Colonic mucosa (tissue), 4 donors: ENCODE data around the gene FLT3LG. TPM values are rescaled to one million over a fixed set of nuclear protein-coding genes. Genes with fewer than 3 reads are reported as not detected.

ENCODE experiments used
- DNase-seq: peaks from one replicate; pipeline ENCODE4 v3.0.0-alpha.2; 2020
- H3K27ac ChIP-seq: fragments of 200-600 bp; one replicate; pipeline ENCODE4 v1.8.0; 2021
- H3K27me3 ChIP-seq: fragments of 200-600 bp; one replicate; pipeline ENCODE4 v1.8.0; 2021
- H3K36me3 ChIP-seq: fragments of 200-600 bp; one replicate; pipeline ENCODE4 v1.8.0; 2021
- H3K4me1 ChIP-seq: fragments of 200-600 bp; one replicate; pipeline ENCODE4 v1.8.0; 2021; ENCODE audit warnings: mild to moderate bottlenecking
- H3K4me3 ChIP-seq: fragments of 200-600 bp; one replicate; pipeline ENCODE4 v1.8.0; 2021
- H3K9ac ChIP-seq, 2 donors: one replicate each; pipeline ENCODE4 v1.7.0; 2013; ENCODE audit warnings: control low read depth in 2 of 2, low read depth in 2 of 2, low read length in 2 of 2
- H3K9me3 ChIP-seq: fragments of 200-600 bp; one replicate; pipeline ENCODE4 v1.8.0; 2021
- intact Hi-C: fragments of 100-400 bp; cut with DNase I; formaldehyde crosslinking; loops from one replicate; pipeline ENCODE4 v1.14.1; 2022
- total RNA-seq, 2 donors: library from RNA; stranded (reverse); fragmentation: NEBNext Ultra II Directional in 1 of 2; extraction: Animal tissue kit (Norgen Biotek cat#: 25700) in 1 of 2; gene quantifications; one replicate each; pipeline ENCODE4 v1.2.1, GENCODE V29; 2021
- TF ChIP-seq, protein P1 (sequence below): fragments of 200-600 bp; IDR thresholded peaks from one replicate; pipeline ENCODE4 v1.8.0; 2022; ENCODE audit warnings: antibody characterized with exemption, mild to moderate bottlenecking
- donor health status: healthy.
- donor health status: DM: no; HTN: no; CAD: no.
- donor health status: DM: no; HTN: no; CAD: no.

FLT3LG gene
- total RNA-seq, 2 donors from 2014 or later: 2.9 to 4.9 TPM

DNA sequence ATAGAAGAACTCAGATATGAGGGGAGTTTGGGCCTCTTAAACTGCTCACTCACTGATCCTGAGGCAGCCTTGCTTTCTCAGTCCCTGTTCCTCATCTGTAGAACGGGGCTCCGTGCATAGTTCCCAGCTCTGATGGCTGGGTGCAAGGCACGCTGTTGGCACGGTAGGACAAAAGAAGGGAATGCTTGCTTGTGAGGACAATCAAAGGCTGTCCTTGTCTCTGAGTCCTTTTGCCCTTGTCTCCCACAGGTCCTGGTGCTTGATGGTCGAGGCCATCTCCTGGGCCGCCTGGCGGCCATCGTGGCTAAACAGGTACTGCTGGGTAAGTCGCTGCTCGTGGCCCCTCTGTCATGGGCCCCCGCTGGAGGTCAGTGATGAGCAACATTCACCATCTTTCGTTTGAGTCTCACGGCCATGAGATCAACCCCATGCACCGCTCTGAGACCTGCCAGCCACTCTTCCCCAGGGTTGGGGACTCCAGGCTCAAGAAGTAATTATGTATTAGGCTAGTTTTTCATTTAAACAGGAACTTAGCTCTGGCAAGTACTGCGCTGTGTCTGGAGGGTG is 15.7 kb downstream of the FLT3LG start:
- peak overlapping the region; percentile 41 to 98 for H3K9ac ChIP-seq
- no peaks in the 10 kb centered on the region for H3K27me3 ChIP-seq
- no peak for DNase-seq
- peaks cover 26% of the 10 kb centered on the region for H3K36me3 ChIP-seq
- intact Hi-C loops: no loop called here
- TF ChIP-seq, protein P1, sequence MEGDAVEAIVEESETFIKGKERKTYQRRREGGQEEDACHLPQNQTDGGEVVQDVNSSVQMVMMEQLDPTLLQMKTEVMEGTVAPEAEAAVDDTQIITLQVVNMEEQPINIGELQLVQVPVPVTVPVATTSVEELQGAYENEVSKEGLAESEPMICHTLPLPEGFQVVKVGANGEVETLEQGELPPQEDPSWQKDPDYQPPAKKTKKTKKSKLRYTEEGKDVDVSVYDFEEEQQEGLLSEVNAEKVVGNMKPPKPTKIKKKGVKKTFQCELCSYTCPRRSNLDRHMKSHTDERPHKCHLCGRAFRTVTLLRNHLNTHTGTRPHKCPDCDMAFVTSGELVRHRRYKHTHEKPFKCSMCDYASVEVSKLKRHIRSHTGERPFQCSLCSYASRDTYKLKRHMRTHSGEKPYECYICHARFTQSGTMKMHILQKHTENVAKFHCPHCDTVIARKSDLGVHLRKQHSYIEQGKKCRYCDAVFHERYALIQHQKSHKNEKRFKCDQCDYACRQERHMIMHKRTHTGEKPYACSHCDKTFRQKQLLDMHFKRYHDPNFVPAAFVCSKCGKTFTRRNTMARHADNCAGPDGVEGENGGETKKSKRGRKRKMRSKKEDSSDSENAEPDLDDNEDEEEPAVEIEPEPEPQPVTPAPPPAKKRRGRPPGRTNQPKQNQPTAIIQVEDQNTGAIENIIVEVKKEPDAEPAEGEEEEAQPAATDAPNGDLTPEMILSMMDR: no peak
- H3K27ac ChIP-seq: peak overlapping the region; percentile 87
- no peaks in the 10 kb centered on the region for H3K9me3 ChIP-seq
- peak overlapping the region; percentile 88 for H3K4me3 ChIP-seq
- peaks cover 6% of the 10 kb centered on the region for H3K4me1 ChIP-seq

DNA sequence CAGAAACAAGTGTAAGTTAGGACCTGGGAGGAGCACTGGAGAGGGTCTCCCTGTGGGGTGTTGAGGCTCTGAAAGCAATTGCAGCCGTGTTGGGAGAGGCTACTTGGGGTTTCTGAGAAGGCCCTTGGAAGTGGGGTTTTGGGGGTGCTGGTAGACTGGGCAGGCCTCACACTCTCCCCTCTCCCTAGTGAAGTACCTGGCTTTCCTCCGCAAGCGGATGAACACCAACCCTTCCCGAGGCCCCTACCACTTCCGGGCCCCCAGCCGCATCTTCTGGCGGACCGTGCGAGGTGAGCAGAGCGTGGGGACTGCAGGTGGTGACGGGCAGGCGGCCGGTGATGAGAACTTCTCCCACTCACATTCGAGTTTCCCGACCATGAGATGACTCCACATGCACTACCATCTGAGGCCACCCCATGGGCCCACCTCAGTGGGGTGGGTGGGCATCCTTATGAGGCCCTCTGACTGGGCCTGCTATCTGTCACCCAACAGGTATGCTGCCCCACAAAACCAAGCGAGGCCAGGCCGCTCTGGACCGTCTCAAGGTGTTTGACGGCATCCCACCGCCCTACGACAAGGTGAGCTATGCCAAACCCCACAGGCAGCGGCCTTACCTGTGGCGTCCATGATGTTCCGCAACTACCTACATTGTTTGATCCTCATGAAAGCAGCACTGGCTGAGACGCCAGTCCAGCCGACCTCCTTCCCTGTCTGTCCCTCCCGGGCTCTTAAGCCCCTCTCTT is 16.4 kb downstream of the FLT3LG start:
- no peak overlapping the region for H3K4me3 ChIP-seq
- peak overlapping the region; percentile 87 for H3K27ac ChIP-seq
- peaks cover 26% of the 10 kb centered on the region for H3K36me3 ChIP-seq
- H3K9me3 ChIP-seq: no peaks in the 10 kb centered on the region
- intact Hi-C loops: no loop called here
- TF ChIP-seq, protein P1: no peak
- H3K4me1 ChIP-seq: peaks cover 10% of the 10 kb centered on the region
- no peak for DNase-seq
- no peaks in the 10 kb centered on the region for H3K27me3 ChIP-seq
- peak overlapping the region in 1 of 2 donors; percentile 98 for H3K9ac ChIP-seq

DNA sequence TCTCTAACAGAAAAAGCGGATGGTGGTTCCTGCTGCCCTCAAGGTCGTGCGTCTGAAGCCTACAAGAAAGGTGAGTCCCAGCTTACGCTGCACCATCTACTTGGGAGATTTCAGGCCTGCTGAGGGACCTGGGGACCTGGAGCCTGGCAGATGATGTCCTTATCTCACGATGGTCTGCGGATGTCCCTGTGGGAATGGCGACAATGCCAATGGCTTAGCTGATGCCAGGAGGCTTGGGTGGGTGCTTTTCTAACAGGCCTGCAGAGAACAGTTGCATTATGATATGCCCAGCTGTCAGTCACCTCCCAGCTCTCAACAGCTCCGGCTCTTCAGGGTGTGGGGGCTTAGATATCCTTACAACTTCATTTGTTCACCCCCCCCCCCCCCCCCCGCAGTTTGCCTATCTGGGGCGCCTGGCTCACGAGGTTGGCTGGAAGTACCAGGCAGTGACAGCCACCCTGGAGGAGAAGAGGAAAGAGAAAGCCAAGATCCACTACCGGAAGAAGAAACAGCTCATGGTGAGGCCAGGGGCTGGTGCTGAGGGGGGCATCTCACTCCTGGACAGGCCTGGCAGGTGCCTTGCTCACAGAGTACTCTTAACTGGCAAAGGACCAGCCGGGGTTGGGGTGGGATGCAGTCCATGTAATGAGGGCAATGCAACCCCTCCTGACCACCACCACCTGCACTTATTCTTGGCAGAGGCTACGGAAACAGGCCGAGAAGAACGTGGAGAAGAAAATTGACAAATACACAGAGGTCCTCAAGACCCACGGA is 17.2 kb downstream of the FLT3LG start:
- no peak overlapping the region for H3K4me3 ChIP-seq
- TF ChIP-seq, protein P1: no peak
- H3K27me3 ChIP-seq: no peaks in the 10 kb centered on the region
- no peaks in the 10 kb centered on the region for H3K9me3 ChIP-seq
- peaks cover 26% of the 10 kb centered on the region for H3K36me3 ChIP-seq
- peak overlapping the region in 1 of 2 donors; percentile 48 for H3K9ac ChIP-seq
- H3K4me1 ChIP-seq: peaks cover 10% of the 10 kb centered on the region
- no peak for DNase-seq
- intact Hi-C loops: no loop called here
- H3K27ac ChIP-seq: no peak overlapping the region

DNA sequence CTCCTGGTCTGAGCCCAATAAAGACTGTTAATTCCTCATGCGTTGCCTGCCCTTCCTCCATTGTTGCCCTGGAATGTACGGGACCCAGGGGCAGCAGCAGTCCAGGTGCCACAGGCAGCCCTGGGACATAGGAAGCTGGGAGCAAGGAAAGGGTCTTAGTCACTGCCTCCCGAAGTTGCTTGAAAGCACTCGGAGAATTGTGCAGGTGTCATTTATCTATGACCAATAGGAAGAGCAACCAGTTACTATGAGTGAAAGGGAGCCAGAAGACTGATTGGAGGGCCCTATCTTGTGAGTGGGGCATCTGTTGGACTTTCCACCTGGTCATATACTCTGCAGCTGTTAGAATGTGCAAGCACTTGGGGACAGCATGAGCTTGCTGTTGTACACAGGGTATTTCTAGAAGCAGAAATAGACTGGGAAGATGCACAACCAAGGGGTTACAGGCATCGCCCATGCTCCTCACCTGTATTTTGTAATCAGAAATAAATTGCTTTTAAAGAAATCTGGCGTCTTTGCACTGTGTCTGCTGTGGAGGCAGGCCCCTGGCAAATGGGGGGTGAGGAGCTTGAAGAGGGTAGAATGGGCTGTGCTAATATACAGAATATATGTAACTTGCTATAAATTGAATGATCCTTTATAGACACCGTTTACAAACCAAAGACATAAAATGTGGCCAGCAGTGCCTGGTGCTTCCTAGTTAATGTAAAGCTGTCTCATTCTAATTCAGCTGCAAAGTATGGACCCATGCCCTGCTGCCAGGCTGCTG is 18.0 kb downstream of the FLT3LG start:
- Histone ChIP-seq H3K4me1 (peaks cover 10% of the 10 kb centered on the region), H3K9ac (no peak overlapping the region), H3K4me3 (no peak overlapping the region), H3K9me3 (no peaks in the 10 kb centered on the region), H3K36me3 (peaks cover 26% of the 10 kb centered on the region), H3K27me3 (no peaks in the 10 kb centered on the region), H3K27ac (no peak overlapping the region)
- DNase-seq: no peak
- intact Hi-C loops: no loop called here
- TF ChIP-seq, protein P1: no peak
